ENCODE results near the gene MTRFR.
"Not testable (repeated sequence)": the region's sequence is repeated elsewhere in the genome, so short reads cannot be mapped to it uniquely, and the experiment has no call there.

MTRFR gene

DNA sequence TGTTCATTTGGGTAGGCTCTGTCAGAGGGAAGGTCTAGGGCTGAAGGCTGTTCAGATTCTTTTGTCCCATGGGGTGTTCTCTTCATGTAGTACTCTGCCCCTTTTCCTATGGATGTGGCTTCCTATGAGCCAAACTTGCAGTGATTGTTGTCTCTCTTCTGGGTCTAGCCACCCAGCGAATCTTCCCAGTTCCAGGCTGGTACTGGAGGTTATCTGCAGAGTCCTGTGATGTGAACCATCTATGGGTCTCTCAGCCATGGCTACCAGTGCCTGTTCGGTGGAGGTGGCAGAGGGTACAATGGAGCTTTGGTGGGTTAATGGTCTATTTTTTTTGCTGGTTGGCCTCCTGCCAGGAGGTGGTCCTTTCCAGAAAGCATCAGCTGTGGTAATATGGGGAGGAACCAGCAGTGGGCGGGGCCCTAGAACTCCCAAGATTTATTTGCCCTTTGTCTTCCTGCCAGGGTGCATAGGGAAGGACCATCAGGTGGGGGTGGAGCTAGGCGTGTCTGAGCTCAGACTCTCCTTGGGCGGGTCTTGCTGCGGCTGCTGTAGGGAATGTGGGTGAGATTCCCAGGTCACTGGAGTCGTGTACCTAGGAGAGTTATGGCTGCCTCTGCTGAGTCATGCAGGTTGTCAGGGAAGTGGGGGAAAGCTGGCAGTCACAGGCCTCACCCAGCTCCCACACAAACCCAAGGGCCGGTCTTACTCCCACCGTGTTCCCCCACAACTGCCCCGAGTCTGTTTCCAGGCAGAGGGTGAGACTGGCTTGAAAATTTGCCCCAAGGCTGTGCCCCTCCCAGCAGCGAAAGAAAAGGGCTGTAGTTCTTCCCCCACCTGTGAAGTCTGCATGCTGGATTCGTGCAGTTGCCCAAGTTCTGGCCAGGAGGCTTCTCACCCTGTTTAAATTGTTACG is 17.5 kb downstream of the MTRFR start:
- no peak for TF ChIP-seq CTCF (conservative IDR thresholded peaks at IDR 0.05; ENCODE audit: low read depth, low read length)
- DNase-seq (ENCODE audit: low read depth) = no peak
- H3K4me3 ChIP-seq (ENCODE audit: low read length) = no peak overlapping the region

GRCh38 chr12:123251403-123252076 is 18.3 kb downstream of the MTRFR start:
- no peak for DNase-seq (ENCODE audit: low read depth)
- TF ChIP-seq CTCF (conservative IDR thresholded peaks at IDR 0.05; ENCODE audit: low read depth, low read length) = no peak
- no peak overlapping the region for H3K4me3 ChIP-seq (ENCODE audit: low read length)

- not testable (repeated sequence) for DNase-seq (ENCODE audit: low read depth); H3K4me3 ChIP-seq (ENCODE audit: low read length)
Measured at GRCh38 chr12:123252365-123252764, 19.1 kb downstream of the MTRFR start.

DNA sequence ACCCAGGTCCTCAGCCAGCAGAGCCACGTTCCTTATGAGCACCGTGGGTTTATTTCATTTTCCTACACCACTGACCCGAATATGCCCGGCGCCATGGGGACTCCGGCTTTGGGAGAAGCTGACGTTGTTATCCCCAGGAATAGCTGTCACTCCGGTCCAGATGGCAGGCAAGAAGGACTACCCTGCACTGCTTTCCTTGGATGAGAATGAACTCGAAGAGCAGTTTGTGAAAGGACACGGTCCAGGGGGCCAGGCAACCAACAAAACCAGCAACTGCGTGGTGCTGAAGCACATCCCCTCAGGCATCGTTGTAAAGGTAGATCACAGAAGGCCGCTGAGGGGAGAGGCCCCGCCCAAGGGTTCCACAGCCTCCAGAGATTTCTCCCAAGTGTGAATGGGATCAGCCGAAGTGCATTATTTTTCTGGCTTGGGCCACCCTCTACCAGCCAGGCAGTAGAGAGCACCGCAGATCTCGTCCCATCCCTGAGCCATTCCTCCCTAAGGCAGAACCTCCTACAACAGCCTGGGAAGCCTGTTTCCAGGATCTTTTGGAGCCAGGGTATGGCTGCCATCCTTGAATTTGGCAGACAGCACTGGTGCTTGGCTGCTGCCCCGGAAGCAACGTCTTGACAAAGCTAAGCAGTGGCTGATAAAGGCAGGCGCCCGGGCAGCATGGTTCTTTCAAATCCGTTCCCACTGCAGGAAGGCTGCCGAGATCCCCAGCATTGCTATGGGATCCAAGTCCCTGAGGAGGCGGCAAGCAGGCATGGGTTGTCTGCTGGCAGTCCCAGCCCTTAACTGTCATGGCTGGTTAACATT is 20.6 kb downstream of the MTRFR start:
- no peak for DNase-seq (ENCODE audit: low read depth)
- no peak overlapping the region for H3K4me3 ChIP-seq (ENCODE audit: low read length)
- TF ChIP-seq CTCF (conservative IDR thresholded peaks at IDR 0.05; ENCODE audit: low read depth, low read length) = no peak

GRCh38 chr12:123254853-123255446 is 21.7 kb downstream of the MTRFR start:
- TF ChIP-seq CTCF (conservative IDR thresholded peaks at IDR 0.05; ENCODE audit: low read depth, low read length) = no peak
- no peak for DNase-seq (ENCODE audit: low read depth)
- no peak overlapping the region for H3K4me3 ChIP-seq (ENCODE audit: low read length)

DNA sequence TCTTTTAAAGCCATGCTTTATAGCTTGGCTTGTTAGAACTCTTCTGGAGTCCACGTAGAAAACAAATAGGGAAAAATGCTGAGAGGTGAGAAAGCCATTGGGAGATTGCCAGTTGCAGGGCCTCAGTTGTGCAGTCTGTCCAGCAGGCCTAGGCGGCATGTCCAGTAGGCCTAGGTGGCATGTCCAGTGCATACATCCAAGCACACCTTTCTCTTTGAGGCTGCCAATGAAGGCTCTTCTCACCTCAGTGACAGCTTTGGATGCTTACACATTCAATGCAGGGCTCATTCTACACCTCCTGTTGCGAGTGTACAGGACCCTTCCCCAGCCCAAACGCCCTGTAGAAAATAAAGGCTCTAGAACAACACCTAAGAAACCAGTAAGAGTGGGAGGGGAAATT is 25.4 kb downstream of the MTRFR start:
- TF ChIP-seq CTCF (conservative IDR thresholded peaks at IDR 0.05; ENCODE audit: low read depth, low read length) = no peak
- no peak for DNase-seq (ENCODE audit: low read depth)
- H3K4me3 ChIP-seq (ENCODE audit: low read length) = no peak overlapping the region

DNA sequence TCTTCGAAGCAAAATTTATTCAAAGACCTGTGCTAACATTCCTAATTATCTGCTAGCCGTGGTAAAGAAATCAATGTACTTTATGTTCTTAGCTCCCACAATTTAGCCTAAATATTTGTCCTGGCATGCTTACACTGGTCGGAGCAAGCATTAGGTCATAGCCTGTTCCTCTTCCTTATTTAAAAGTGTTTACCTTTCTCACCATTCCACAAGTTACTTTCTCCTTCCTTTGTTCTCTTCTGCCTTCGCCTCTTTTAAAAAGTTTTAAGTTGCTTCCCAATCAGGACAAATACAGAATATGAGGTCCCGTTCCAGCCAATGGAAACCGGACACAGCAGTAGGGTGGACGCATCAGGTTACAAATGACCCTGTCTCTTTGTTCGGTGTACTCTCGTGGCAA is 26.8 kb downstream of the MTRFR start:
- no peak for TF ChIP-seq CTCF (conservative IDR thresholded peaks at IDR 0.05; ENCODE audit: low read depth, low read length)
- H3K4me3 ChIP-seq (ENCODE audit: low read length) = no peak overlapping the region
- no peak for DNase-seq (ENCODE audit: low read depth)

Measured in retinal pigment epithelial cell (primary cell).